Measurements from ENCODE around the gene ATP8A1.

ATP8A1 gene

DNA sequence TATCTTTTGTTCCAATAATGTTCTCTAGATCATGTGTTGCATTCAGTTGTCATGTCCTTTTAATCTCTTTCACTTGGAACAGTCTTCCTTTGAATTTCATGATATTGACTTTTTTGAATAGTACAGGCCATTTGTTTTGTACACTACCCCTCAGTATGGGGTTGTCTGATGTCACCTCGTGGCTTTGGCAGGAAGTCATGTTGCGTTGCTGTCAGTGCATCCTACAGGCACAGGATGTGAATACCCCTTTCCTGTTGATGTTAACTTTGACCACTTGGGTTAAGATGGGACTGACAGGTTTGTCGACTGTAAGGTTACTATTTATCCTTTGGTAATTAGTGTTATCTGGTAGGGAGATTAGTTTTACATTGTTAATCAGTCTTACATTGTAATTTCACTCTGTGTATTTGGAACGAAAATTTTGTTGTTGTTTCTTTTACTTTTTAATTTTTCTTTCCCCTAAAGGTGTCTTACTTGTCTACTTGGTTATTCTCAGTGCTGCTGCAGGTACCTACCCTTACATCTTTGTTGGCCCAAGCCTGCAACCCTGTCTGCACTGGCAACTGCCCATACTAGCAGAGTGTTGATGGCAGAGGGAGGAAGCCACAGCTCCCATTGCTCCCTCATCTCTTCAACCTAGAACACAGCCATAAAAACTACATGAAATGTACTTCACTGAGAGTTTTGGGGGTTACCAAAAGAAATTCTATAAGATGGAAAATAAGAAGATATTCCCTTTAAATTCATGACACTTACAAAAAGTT lies 14.7 kb upstream of the ATP8A1 start:
- DNase-seq = no peak
- Histone ChIP-seq H3K27me3 (ENCODE audit: insufficient read depth, low read depth, severe bottlenecking) (no peaks in the 10 kb centered on the region), H3K4me3 (ENCODE audit: low read depth, low read length) (no peak overlapping the region), H3K36me3 (no peaks in the 10 kb centered on the region), H3K9me3 (ENCODE audit: severe bottlenecking) (no peaks in the 10 kb centered on the region), H3K27ac (no peak overlapping the region)
- TF ChIP-seq CTCF (IDR thresholded peaks at IDR 0.05; ENCODE audit: low read depth, low read length) = no peak

- peaks cover 3% of the 10 kb centered on the region; the same call in 1 of the 2 replicates for H3K36me3 ChIP-seq
- H3K9me3 ChIP-seq (ENCODE audit: severe bottlenecking) = no peaks in the 10 kb centered on the region
- no peaks in the 10 kb centered on the region for H3K27me3 ChIP-seq (ENCODE audit: insufficient read depth, low read depth, severe bottlenecking)
- no peak for DNase-seq
- H3K4me3 ChIP-seq (ENCODE audit: low read depth, low read length) = peak overlapping the region; percentile 63
- H3K27ac ChIP-seq = peak overlapping the region; percentile 98
- no peak for TF ChIP-seq CTCF (IDR thresholded peaks at IDR 0.05; ENCODE audit: low read depth, low read length)
Observed at GRCh38 chr4:42658261-42658660, 1.4 kb upstream of the ATP8A1 start.

DNA sequence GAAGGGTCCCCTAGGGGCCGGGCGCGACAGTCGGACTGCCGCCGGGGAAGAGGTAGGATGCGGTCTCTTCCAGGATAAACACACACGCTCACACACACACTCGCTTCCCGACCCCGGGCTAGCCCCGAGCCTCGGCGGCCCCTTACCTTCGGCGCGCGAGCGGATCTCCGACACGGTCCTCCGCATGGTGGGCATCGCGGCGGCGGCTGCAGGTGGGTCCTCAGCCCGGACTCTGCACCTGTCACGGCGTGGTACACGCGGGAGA lies 294 bp downstream of the ATP8A1 start:
- no peak for DNase-seq
- Histone ChIP-seq H3K27ac (peak overlapping the region; percentile 98), H3K36me3 (peaks cover 3% of the 10 kb centered on the region; the same call in 1 of the 2 replicates), H3K4me3 (ENCODE audit: low read depth, low read length) (peak overlapping the region; percentile 66), H3K27me3 (ENCODE audit: insufficient read depth, low read depth, severe bottlenecking) (no peaks in the 10 kb centered on the region), H3K9me3 (ENCODE audit: severe bottlenecking) (no peaks in the 10 kb centered on the region)
- TF ChIP-seq CTCF (IDR thresholded peaks at IDR 0.05; ENCODE audit: low read depth, low read length) = no peak

DNA sequence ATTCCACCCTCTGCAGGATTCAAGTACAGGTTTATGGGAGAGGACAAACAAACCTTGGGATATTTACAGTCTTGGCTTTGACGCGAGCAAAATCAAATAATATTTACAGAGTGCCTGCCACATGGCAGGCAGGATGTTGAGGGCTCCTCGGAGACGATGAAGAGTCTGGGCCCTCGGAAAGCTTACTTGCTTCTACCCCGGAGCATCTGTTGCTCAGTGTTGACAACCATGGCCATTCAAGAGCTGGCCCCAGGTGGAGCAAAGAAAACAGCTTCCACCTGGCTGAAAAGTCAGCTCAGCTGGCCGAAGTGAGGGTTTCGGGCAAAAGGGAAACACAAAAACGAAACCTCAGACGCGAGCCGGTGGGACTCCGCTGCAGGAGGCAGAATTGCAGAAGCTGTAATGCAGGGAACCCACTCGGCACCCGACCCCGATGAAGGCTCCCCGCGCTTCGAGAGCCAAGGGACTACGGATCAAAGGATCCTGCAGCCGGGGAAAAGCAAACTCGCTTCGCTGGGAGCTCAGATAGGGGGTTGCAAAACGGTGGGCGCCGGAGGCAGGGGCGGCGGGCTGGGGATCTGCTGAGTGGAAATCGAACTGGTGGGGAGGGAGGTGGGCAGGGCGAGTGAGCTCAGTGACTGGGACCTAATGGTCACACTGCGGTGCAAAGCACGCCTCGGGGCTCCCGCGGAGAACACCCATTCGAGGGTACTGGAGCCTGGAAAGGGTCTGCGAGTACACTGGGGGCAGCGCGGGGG lies 805 bp downstream of the ATP8A1 start:
- H3K27ac ChIP-seq = peak overlapping the region; percentile 98
- H3K4me3 ChIP-seq (ENCODE audit: low read depth, low read length) = peak overlapping the region; percentile 66
- DNase-seq = peak; percentile 51
- no peaks in the 10 kb centered on the region for H3K9me3 ChIP-seq (ENCODE audit: severe bottlenecking)
- H3K36me3 ChIP-seq = peaks cover 5% of the 10 kb centered on the region; the same call in 1 of the 2 replicates
- H3K27me3 ChIP-seq (ENCODE audit: insufficient read depth, low read depth, severe bottlenecking) = no peaks in the 10 kb centered on the region
- TF ChIP-seq CTCF (IDR thresholded peaks at IDR 0.05; ENCODE audit: low read depth, low read length) = no peak

DNA sequence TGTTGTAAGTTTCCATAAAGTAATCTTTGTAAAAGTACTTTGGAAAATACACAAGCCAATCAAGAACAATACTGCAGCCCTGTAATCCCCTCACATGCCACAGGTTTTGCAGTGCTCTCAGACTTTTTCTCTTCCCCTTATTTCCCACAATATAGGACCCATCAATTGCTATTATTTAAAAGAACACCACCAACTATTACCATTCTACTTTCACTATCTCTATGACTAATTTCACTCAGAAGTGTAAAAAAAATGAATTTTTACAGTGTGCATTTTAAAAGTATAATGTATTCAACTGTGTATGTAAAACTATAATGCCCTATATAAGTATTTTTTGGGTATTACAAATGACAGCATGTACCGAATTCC lies 1.7 kb downstream of the ATP8A1 start:
- peak overlapping the region; percentile 66 for H3K4me3 ChIP-seq (ENCODE audit: low read depth, low read length)
- no peak for DNase-seq
- no peaks in the 10 kb centered on the region for H3K27me3 ChIP-seq (ENCODE audit: insufficient read depth, low read depth, severe bottlenecking)
- H3K36me3 ChIP-seq = peaks cover 5% of the 10 kb centered on the region; the same call in 1 of the 2 replicates
- H3K9me3 ChIP-seq (ENCODE audit: severe bottlenecking) = no peaks in the 10 kb centered on the region
- H3K27ac ChIP-seq = peak overlapping the region; percentile 98
- no peak for TF ChIP-seq CTCF (IDR thresholded peaks at IDR 0.05; ENCODE audit: low read depth, low read length)

Data from WERI-Rb-1 (cell line).